Upper lobe of left lung (tissue), 6 donors: ENCODE measurements around the gene ABHD14A. TPM values are rescaled to one million over a fixed set of nuclear protein-coding genes. Genes with fewer than 3 reads are reported as not detected.
A peak's percentile ranks its signal among the peaks of the same experiment; 100 is the strongest.

Experiments used
- ATAC-seq, 2 donors: fragments of 200-7000 bp; cut with Tn5 transposase; one replicate each; pipeline ENCODE4 v1.9.1; 2022; ENCODE audit warnings: mild to moderate bottlenecking in 2 of 2, moderate library complexity in 2 of 2; ENCODE audit not compliant: low FRiP score in 2 of 2
- DNase-seq, 2 donors: peaks; one replicate each; pipeline ENCODE4 v3.0.0-alpha.2; 2019 to 2020
- H3K27ac ChIP-seq, 4 donors: fragments of 200-600 bp; sonication (generic); one replicate each; pipeline ENCODE4 v1.5.1; 2016 to 2019
- H3K27me3 ChIP-seq, 4 donors: fragments of 200-600 bp; sonication (generic); one replicate each; pipeline ENCODE4 v1.5.1; 2017 to 2019
- H3K36me3 ChIP-seq, 4 donors: fragments of 200-600 bp; sonication (generic); one replicate each; pipeline ENCODE4 v1.5.1; 2016 to 2019
- H3K4me1 ChIP-seq, 4 donors: fragments of 200-600 bp; sonication (generic); one replicate each; pipeline ENCODE4 v1.5.1; 2018 to 2019
- H3K4me3 ChIP-seq, 4 donors: fragments of 200-600 bp; sonication (generic); one replicate each; pipeline ENCODE4 v1.5.1; 2017 to 2019; ENCODE audit warnings: mild to moderate bottlenecking in 2 of 4, moderate library complexity in 1 of 4
- H3K9me3 ChIP-seq, 4 donors: fragments of 200-600 bp; sonication (generic); one replicate each; pipeline ENCODE4 v1.5.1; 2018 to 2019
- EP300 ChIP-seq, 4 donors: sonication (generic); formaldehyde crosslinking; IDR thresholded peaks; one replicate each; pipeline ENCODE4 v1.5.1; 2017; ENCODE audit warnings: antibody characterized with exemption in 4 of 4, control low read depth in 2 of 4
- POLR2A ChIP-seq, 4 donors: fragments of 450-650 bp; IDR thresholded peaks; one replicate each; pipeline ENCODE4 v1.5.1; 2016 to 2017; ENCODE audit warnings: antibody characterized with exemption in 4 of 4, mild to moderate bottlenecking in 2 of 4
- POLR2AphosphoS5 ChIP-seq, 2 donors: sonication (generic); formaldehyde crosslinking; IDR thresholded peaks; one replicate each; pipeline ENCODE4 v1.5.1; 2017; ENCODE audit warnings: antibody characterized with exemption in 2 of 2
- WGBS, 2 donors: methylation state at CpG; one replicate each; pipeline ENCODE4 v1.1.5; 2017 to 2018; 5-methylcytosine and 5-hydroxymethylcytosine counted together
- total RNA-seq, 6 donors: library from RNA; depleted of rRNA in 4 of 6; stranded (reverse); fragments of >200 nt in 4 of 6; gene quantifications; one replicate each; pipeline versions ENCODE4 v1.1.0 to v1.2.1, GENCODE V29; 2016 to 2021
- TF ChIP-seq, protein P1 (sequence below), 6 experiments: fragments of 450-650 bp in 4 of 6; fragments of 200-600 bp in 2 of 6; sonication (generic) in 2 of 6; IDR thresholded peaks; one replicate each; pipeline ENCODE4 v1.5.1; 2016 to 2019; ENCODE audit warnings: antibody characterized with exemption in 6 of 6
- donor health status: DM: no; HTN: no; CAD: no; lungs with moderate emphysema.
- donor health status: DM: no; HTN: yes; CAD: no; lungs with severe emphysema.

Gene ABHD14A
- total RNA-seq, 6 donors from 2014 or later, result 15.7 to 44.5 (median 26.3) TPM

DNA sequence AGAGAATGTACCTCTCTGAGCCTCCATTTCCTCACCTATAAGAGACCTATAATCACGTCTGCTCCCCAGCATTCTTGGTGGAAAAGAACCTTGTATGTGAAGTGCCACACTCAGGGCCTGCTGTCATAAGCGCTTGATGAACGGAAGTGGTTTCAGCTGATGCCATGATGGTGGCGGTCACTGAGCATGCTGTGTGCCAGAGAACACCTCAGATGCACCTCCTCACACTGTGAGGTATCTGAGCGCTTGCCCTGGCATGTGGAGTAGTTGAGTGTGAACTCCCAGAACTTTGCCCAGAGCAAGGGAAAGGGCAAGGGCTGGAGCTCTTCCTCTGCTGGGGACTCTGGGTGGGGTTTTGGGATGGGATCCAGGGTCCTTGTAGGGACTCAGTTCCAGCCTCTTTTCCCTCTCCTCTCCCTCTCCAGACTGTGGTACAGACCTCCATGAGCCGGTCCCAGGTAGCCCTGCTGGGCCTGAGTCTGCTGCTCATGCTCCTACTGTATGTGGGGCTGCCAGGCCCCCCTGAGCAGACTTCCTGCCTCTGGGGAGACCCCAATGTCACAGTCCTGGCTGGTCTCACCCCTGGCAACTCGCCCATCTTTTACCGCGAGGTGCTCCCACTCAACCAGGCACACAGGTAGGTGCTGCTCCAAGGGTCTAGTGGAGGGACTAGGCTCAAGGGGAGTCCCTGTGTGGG, 2.7 kb downstream of the ABHD14A start:
- Histone ChIP-seq H3K9me3 (no peaks in the 10 kb centered on the region), H3K36me3 (no peaks in the 10 kb centered on the region), H3K27me3 (no peaks in the 10 kb centered on the region), H3K27ac (peak overlapping the region in 1 of 4 donors; percentile 91), H3K4me1 (peaks cover 35 to 56% (median 45%) of the 10 kb centered on the region in 4 donors), H3K4me3 (no peak overlapping the region)
- no peak for DNase-seq
- no peak for ATAC-seq
- TF ChIP-seq POLR2A (IDR thresholded peaks at IDR 0.05) (no peak), POLR2AphosphoS5 (IDR thresholded peaks at IDR 0.05) (no peak), EP300 (IDR thresholded peaks at IDR 0.05) (no peak)
- TF ChIP-seq, protein P1, sequence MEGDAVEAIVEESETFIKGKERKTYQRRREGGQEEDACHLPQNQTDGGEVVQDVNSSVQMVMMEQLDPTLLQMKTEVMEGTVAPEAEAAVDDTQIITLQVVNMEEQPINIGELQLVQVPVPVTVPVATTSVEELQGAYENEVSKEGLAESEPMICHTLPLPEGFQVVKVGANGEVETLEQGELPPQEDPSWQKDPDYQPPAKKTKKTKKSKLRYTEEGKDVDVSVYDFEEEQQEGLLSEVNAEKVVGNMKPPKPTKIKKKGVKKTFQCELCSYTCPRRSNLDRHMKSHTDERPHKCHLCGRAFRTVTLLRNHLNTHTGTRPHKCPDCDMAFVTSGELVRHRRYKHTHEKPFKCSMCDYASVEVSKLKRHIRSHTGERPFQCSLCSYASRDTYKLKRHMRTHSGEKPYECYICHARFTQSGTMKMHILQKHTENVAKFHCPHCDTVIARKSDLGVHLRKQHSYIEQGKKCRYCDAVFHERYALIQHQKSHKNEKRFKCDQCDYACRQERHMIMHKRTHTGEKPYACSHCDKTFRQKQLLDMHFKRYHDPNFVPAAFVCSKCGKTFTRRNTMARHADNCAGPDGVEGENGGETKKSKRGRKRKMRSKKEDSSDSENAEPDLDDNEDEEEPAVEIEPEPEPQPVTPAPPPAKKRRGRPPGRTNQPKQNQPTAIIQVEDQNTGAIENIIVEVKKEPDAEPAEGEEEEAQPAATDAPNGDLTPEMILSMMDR (IDR thresholded peaks at IDR 0.05), result no peak
- 84 to 87% methylated on average over 5 to 9 of the region's 9 CpGs for WGBS, 2 donors

- H3K27me3 ChIP-seq, result no peaks in the 10 kb centered on the region
- DNase-seq (no peak), ATAC-seq (no peak)
- peak overlapping the region in 1 of 4 donors; percentile 13 for H3K27ac ChIP-seq
- H3K4me1 ChIP-seq, result peaks cover 33 to 55% (median 42%) of the 10 kb centered on the region in 4 donors
- TF ChIP-seq EP300 (IDR thresholded peaks at IDR 0.05) (no peak), POLR2AphosphoS5 (IDR thresholded peaks at IDR 0.05) (no peak), POLR2A (IDR thresholded peaks at IDR 0.05) (no peak)
- TF ChIP-seq, protein P1 (IDR thresholded peaks at IDR 0.05), result no peak
- no peaks in the 10 kb centered on the region for H3K36me3 ChIP-seq
- H3K9me3 ChIP-seq, result no peaks in the 10 kb centered on the region
- H3K4me3 ChIP-seq, result no peak overlapping the region
- 79 to 91% methylated on average over 4 of the region's 4 CpGs for WGBS, 2 donors
Measured at GRCh38 chr3:51978143-51978502, 3.3 kb downstream of the ABHD14A start.

DNA sequence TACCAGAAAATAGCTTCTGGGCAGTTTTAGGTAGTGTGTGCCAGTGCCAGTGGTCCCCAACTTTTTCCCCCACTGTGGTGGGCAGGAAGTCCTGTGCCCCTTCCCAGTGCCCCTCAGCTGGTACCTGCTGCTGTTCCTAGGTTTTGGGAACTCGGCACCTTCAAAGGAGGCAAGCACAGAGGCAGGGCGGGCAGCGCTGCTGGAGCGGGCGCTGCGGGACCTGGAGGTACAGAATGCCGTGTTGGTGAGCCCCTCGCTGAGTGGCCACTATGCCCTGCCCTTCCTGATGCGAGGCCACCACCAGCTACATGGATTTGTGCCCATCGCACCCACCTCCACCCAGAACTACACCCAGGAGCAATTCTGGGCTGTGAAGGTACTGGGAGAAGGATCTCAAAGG, 5.4 kb downstream of the ABHD14A start:
- H3K4me1 ChIP-seq, result peaks cover 30 to 47% (median 40%) of the 10 kb centered on the region in 4 donors
- no peaks in the 10 kb centered on the region for H3K36me3 ChIP-seq
- no peaks in the 10 kb centered on the region for H3K27me3 ChIP-seq
- ATAC-seq (no peak), DNase-seq (no peak)
- 98 to 100% methylated on average over 2 to 10 of the region's 10 CpGs for WGBS, 2 donors
- no peak overlapping the region for H3K4me3 ChIP-seq
- no peaks in the 10 kb centered on the region for H3K9me3 ChIP-seq
- peak overlapping the region in 2 of 4 donors; percentile 22 to 73 for H3K27ac ChIP-seq
- TF ChIP-seq POLR2A (IDR thresholded peaks at IDR 0.05), result no peak
- TF ChIP-seq, protein P1 (IDR thresholded peaks at IDR 0.05), result no peak
- no peak for TF ChIP-seq EP300 (IDR thresholded peaks at IDR 0.05)
- no peak for TF ChIP-seq POLR2AphosphoS5 (IDR thresholded peaks at IDR 0.05)

DNA sequence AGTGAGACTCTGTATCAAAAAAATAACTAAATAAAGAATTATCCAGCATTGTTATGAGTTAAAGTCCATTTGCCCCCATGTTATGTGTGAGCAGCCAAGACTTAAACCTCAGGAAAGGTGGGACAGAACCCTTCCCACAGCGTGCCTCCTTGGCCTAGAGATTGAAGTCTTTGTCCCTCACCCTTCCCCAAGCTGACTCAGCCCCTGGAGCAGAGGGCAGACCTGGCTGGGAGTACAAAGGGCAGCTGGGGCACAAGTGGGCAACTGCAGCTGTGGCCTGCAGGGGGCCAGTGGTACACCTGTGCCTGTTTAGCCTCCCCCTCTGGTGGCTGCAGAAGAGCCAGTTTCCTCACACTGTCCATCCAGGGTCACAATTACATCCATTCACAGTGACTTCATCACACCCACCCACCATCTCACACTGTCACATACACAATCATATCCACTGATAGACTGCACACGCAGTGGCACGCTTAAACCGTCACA, 7.5 kb downstream of the ABHD14A start:
- Histone ChIP-seq H3K4me3 (peak overlapping the region; percentile 59 to 67 (median 65)), H3K36me3 (no peaks in the 10 kb centered on the region), H3K4me1 (peaks cover 19 to 33% (median 29%) of the 10 kb centered on the region in 4 donors), H3K27ac (peak overlapping the region; percentile 88 to 96 (median 93)), H3K9me3 (no peaks in the 10 kb centered on the region), H3K27me3 (no peaks in the 10 kb centered on the region)
- WGBS, 2 donors, result 6 to 8% methylated on average over 4 of the region's 4 CpGs
- peak in 1 of 2 donors; percentile 50 for DNase-seq
- TF ChIP-seq, protein P1 (IDR thresholded peaks at IDR 0.05), result peak in 5 of 6 experiments; percentile 27 to 78 (median 53)
- TF ChIP-seq POLR2AphosphoS5 (IDR thresholded peaks at IDR 0.05), result no peak
- peak; percentile 4 to 65 for ATAC-seq
